ENCODE measurements around the gene IFITM5. TPM values are rescaled to one million over a fixed set of nuclear protein-coding genes. Genes with fewer than 3 reads are reported as not detected.

Gene IFITM5
- polyA plus RNA-seq, 1 donor from 2014 or later, result not detected

DNA sequence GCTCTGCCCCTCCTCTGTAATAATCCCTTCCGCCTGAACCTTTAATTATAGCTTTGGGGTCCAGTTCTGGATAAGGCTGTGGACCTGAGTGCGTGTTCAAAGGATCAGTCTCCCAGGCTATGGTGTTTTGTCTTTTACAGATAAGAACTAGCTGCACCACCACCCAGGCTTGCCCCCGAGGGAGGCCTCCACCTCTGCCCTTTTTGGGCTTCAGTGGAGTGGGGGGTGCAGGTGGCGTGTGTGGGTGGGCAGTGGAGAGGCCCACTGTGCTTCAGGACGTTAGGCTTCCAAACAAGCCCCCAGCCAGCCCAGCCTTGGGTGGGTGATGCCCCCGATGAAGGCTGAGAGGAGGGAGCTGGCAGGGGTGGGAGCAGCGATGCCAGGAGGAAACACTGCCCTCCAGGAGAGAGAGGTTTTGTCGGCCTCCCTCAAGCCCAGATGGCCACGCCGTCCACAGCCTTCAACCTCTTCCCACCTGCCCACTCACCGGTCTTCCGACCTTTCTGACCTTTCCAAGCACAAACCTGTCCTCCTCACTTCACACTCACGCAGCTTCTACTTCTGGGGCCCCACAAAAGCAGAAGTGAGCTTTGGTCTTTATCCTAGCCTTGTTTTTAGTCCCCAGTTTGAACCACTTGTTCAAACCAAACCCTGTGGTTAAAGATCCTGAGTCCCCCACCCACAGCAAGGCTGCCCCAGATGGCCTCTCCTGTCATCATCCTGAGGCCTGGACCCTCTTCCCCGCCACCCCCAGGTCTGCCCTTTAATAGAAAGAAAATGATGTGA, 42.2 kb downstream of the IFITM5 start:
- Histone ChIP-seq H3K9ac (ENCODE audit: low read length) (no peak overlapping the region), H3K27ac (ENCODE audit: low read length) (no peak overlapping the region), H3K4me3 (ENCODE audit: low read length) (no peak overlapping the region), H3K36me3 (ENCODE audit: insufficient read depth, low read length) (no peaks in the 10 kb centered on the region), H3K9me2 (ENCODE audit: insufficient read depth, low read length) (no peaks in the 10 kb centered on the region), H3K79me2 (replicated peaks; ENCODE audit: insufficient read depth, low read length) (no peaks in the 10 kb centered on the region), H3K27me3 (ENCODE audit: insufficient read depth, low read depth, low read length) (no peaks in the 10 kb centered on the region), H3F3A (ENCODE audit: insufficient read depth, low read length, poor library complexity, severe bottlenecking) (no peaks in the 10 kb centered on the region), H2AFZ (ENCODE audit: low read depth, low read length) (no peak overlapping the region), H3K4me2 (ENCODE audit: low read length) (no peak overlapping the region), H4K20me1 (ENCODE audit: insufficient read depth) (no peaks in the 10 kb centered on the region), H3K9me3 (ENCODE audit: low read length) (no peaks in the 10 kb centered on the region)
- TF ChIP-seq, protein P1, sequence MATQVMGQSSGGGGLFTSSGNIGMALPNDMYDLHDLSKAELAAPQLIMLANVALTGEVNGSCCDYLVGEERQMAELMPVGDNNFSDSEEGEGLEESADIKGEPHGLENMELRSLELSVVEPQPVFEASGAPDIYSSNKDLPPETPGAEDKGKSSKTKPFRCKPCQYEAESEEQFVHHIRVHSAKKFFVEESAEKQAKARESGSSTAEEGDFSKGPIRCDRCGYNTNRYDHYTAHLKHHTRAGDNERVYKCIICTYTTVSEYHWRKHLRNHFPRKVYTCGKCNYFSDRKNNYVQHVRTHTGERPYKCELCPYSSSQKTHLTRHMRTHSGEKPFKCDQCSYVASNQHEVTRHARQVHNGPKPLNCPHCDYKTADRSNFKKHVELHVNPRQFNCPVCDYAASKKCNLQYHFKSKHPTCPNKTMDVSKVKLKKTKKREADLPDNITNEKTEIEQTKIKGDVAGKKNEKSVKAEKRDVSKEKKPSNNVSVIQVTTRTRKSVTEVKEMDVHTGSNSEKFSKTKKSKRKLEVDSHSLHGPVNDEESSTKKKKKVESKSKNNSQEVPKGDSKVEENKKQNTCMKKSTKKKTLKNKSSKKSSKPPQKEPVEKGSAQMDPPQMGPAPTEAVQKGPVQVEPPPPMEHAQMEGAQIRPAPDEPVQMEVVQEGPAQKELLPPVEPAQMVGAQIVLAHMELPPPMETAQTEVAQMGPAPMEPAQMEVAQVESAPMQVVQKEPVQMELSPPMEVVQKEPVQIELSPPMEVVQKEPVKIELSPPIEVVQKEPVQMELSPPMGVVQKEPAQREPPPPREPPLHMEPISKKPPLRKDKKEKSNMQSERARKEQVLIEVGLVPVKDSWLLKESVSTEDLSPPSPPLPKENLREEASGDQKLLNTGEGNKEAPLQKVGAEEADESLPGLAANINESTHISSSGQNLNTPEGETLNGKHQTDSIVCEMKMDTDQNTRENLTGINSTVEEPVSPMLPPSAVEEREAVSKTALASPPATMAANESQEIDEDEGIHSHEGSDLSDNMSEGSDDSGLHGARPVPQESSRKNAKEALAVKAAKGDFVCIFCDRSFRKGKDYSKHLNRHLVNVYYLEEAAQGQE (IDR thresholded peaks at IDR 0.05; ENCODE audit: borderline replicate concordance), result no peak

DNA sequence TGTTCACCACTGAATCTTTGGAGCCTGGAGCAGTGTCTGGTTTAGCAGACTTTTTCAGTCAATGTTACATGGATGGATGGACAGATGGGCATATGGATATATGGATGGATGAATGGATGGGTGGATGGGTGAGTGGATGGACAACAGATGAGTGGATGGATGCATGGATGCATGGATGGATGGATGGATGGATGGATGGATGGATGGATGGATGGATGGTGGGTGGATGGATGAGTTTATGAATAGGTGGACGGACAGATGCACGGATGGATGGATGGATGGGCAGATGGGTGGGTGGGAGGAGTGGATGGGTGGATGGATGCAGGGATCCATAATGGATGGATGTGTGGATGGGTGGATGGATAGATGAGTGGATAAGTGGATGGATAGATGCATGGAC, 43.5 kb downstream of the IFITM5 start:
- no peak overlapping the region for H3K4me2 ChIP-seq (ENCODE audit: low read length)
- H3K4me3 ChIP-seq (ENCODE audit: low read length), result no peak overlapping the region
- H3K36me3 ChIP-seq (ENCODE audit: insufficient read depth, low read length), result no peaks in the 10 kb centered on the region
- no peaks in the 10 kb centered on the region for H3K9me3 ChIP-seq (ENCODE audit: low read length)
- H3K79me2 ChIP-seq (replicated peaks; ENCODE audit: insufficient read depth, low read length), result no peaks in the 10 kb centered on the region
- H3K27ac ChIP-seq (ENCODE audit: low read length), result no peak overlapping the region
- H3F3A ChIP-seq (ENCODE audit: insufficient read depth, low read length, poor library complexity, severe bottlenecking), result no peaks in the 10 kb centered on the region
- no peaks in the 10 kb centered on the region for H3K9me2 ChIP-seq (ENCODE audit: insufficient read depth, low read length)
- TF ChIP-seq RAD21 (conservative IDR thresholded peaks at IDR 0.05) (no peak), SMC3 (conservative IDR thresholded peaks at IDR 0.05; ENCODE audit: poor library complexity) (no peak), POLR2AphosphoS5 (IDR thresholded peaks at IDR 0.05) (no peak), TAF1 (IDR thresholded peaks at IDR 0.05; ENCODE audit: low read depth) (no peak), EZH2 (IDR thresholded peaks at IDR 0.05; ENCODE audit: borderline replicate concordance, insufficient read depth, low read length, poor library complexity, severe bottlenecking) (no peak), MXI1 (conservative IDR thresholded peaks at IDR 0.05; ENCODE audit: poor library complexity, severe bottlenecking) (no peak), EP300 (conservative IDR thresholded peaks at IDR 0.05; ENCODE audit: poor library complexity, severe bottlenecking) (no peak)
- TF ChIP-seq, protein P2, sequence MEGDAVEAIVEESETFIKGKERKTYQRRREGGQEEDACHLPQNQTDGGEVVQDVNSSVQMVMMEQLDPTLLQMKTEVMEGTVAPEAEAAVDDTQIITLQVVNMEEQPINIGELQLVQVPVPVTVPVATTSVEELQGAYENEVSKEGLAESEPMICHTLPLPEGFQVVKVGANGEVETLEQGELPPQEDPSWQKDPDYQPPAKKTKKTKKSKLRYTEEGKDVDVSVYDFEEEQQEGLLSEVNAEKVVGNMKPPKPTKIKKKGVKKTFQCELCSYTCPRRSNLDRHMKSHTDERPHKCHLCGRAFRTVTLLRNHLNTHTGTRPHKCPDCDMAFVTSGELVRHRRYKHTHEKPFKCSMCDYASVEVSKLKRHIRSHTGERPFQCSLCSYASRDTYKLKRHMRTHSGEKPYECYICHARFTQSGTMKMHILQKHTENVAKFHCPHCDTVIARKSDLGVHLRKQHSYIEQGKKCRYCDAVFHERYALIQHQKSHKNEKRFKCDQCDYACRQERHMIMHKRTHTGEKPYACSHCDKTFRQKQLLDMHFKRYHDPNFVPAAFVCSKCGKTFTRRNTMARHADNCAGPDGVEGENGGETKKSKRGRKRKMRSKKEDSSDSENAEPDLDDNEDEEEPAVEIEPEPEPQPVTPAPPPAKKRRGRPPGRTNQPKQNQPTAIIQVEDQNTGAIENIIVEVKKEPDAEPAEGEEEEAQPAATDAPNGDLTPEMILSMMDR (IDR thresholded peaks at IDR 0.05; ENCODE audit: poor library complexity, severe bottlenecking), result no peak
- TF ChIP-seq, protein P1 (IDR thresholded peaks at IDR 0.05; ENCODE audit: borderline replicate concordance), result no peak
- H2AFZ ChIP-seq (ENCODE audit: low read depth, low read length), result no peak overlapping the region
- H4K20me1 ChIP-seq (ENCODE audit: insufficient read depth), result no peaks in the 10 kb centered on the region
- H3K9ac ChIP-seq (ENCODE audit: low read length), result no peak overlapping the region
- no peaks in the 10 kb centered on the region for H3K27me3 ChIP-seq (ENCODE audit: insufficient read depth, low read depth, low read length)
